Thoracic aorta (tissue), 2 donors: ENCODE measurements around the gene MRPL54. TPM values are rescaled to one million over a fixed set of nuclear protein-coding genes. Genes with fewer than 3 reads are reported as not detected.

Experiments
- ATAC-seq: fragments of 150-250 bp; one replicate; pipeline ENCODE4 v1.8.0; 2017; ENCODE audit warnings: low read depth; ENCODE audit not compliant: insufficient number of reproducible peaks, low FRiP score
- DNase-seq: peaks from one replicate; pipeline ENCODE4 v3.0.0-alpha.2; 2020; ENCODE audit warnings: low spot score
- H3K27ac ChIP-seq, 2 donors: fragments of 200-600 bp; sonication (generic); 1 replicate in 1 of 2; 2 replicates in 1 of 2; pipeline ENCODE4 v1.5.1; 2016; ENCODE audit warnings: mild to moderate bottlenecking in 2 of 2, moderate library complexity in 2 of 2
- H3K27me3 ChIP-seq: fragments of 200-600 bp; sonication (generic); replicated peaks from 2 replicates; pipeline ENCODE4 v1.6.0; 2016; ENCODE audit warnings: mild to moderate bottlenecking; ENCODE audit not compliant: insufficient read depth
- H3K36me3 ChIP-seq: fragments of 200-600 bp; sonication (generic); one replicate; pipeline ENCODE4 v1.5.1; 2016
- H3K4me1 ChIP-seq, 2 donors: fragments of 200-600 bp; sonication (generic); 1 replicate in 1 of 2; 2 replicates in 1 of 2; pipeline versions ENCODE4 v1.5.1 to v1.6.0; 2016; ENCODE audit warnings: low read depth in 2 of 2, mild to moderate bottlenecking in 1 of 2; ENCODE audit not compliant: control insufficient read depth in 1 of 2
- H3K4me3 ChIP-seq: fragments of 200-600 bp; sonication (generic); 2 replicates; pipeline ENCODE4 v1.5.1; 2016; ENCODE audit warnings: mild to moderate bottlenecking
- H3K9me3 ChIP-seq: fragments of 200-600 bp; sonication (generic); 2 replicates; pipeline ENCODE4 v1.5.1; 2016
- total RNA-seq, 2 donors: library from RNA; depleted of rRNA; stranded (reverse); fragments of >200 nt; gene quantifications; one replicate each; pipeline versions ENCODE4 v1.1.0 to v1.2.3, GENCODE V29; 2016
- TF ChIP-seq, protein P1 (sequence below): fragments of 200-600 bp; sonication (generic); IDR thresholded peaks from one replicate; pipeline ENCODE4 v1.5.1; 2019; ENCODE audit warnings: antibody characterized with exemption

MRPL54 gene
- total RNA-seq, 2 donors from 2014 or later, result 32.4 to 56.9 TPM

DNA sequence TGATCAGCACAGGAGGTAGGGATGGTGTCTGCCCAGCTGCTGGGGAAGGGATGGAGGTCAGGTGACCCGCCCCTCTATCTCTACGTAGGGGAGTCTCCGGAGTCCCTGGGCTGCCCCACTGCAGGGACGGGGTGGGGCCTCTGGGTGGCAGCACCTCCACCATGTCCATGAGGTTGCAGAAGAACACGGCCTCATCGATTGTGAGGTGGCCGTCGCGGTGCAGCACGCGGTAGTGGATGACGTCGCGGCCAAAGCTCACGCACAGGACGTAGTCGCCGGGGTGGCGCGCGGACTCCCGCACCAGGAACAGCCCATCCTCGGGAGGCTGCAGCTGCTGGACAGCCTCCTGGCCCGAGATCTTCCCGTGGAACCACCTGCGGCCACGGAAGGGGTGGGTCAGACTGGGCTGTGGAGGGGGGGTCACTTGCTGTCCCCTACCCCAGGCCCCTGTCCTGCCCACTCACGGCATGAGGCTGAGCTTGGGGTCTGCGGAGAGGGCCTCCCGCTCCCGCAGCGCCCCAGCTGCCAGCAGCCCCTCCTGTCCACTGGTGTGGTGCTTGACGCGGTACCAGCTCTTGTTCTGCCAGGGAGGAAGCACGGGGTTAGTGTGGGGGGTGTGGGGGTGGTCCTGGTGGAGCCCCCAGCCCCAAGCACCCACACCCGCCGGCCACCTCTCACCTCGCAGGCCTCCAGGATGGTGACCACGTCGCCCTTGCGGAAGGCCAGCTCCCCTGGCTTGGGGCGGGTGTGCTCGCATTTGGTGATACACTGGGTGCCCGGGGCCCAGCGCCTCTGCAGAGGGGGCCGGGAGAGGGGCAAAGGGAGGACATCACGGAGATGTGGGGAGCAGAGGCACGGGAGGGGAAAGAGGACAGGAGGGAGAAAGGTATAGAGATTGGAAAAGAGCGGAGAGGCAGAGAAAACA, 21.4 kb downstream of the MRPL54 start:
- ATAC-seq, result no peak
- Histone ChIP-seq H3K27me3 (no peaks in the 10 kb centered on the region), H3K36me3 (no peaks in the 10 kb centered on the region), H3K27ac (no peak overlapping the region), H3K4me1 (no peaks in the 10 kb centered on the region), H3K4me3 (no peak overlapping the region), H3K9me3 (peaks cover 16% of the 10 kb centered on the region)
- TF ChIP-seq, protein P1, sequence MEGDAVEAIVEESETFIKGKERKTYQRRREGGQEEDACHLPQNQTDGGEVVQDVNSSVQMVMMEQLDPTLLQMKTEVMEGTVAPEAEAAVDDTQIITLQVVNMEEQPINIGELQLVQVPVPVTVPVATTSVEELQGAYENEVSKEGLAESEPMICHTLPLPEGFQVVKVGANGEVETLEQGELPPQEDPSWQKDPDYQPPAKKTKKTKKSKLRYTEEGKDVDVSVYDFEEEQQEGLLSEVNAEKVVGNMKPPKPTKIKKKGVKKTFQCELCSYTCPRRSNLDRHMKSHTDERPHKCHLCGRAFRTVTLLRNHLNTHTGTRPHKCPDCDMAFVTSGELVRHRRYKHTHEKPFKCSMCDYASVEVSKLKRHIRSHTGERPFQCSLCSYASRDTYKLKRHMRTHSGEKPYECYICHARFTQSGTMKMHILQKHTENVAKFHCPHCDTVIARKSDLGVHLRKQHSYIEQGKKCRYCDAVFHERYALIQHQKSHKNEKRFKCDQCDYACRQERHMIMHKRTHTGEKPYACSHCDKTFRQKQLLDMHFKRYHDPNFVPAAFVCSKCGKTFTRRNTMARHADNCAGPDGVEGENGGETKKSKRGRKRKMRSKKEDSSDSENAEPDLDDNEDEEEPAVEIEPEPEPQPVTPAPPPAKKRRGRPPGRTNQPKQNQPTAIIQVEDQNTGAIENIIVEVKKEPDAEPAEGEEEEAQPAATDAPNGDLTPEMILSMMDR, result no peak
- DNase-seq, result no peak

DNA sequence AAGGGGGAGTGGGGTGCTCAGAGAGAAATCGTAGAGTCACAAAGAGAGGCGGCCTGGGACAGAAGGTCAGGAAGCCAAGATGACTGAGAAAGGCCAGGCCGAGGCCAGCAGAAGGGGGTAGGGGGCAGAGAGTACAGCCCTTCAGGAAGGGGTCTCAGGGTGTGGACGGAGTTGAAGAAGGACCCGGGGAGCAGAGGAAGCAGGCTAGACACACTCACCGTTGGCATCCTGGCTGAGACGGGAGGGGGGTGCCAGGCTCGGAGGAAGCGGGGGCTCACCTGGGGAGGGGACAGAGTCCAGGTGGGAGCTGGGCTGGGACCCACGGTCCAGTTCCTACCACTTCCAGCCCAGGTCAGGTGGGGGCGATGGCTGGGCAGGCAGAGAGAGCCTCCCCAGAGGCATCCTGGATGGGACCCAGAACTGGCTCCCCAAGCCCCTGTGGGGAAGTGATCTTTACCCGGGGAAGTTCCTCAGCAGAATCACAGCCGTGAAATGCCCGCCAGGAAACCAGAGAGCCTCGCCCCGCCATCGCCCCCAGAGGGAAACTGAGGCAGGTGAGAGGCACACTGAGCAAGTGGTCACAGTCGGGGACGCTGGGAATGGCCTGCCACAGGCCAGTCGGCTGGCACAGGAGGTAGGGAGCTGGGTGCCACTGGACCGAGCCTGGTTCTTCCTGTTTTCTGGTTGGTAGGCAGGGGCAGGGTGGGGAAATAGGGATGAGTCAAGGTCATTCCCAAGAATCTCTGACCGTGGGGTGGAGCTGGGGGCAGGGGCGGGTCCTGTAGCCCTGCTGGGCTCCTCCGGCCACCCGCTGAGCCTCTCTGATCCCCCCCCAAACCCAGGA, 22.3 kb downstream of the MRPL54 start:
- Histone ChIP-seq H3K4me3 (peak overlapping the region; percentile 50), H3K27me3 (no peaks in the 10 kb centered on the region), H3K4me1 (no peaks in the 10 kb centered on the region), H3K36me3 (no peaks in the 10 kb centered on the region), H3K27ac (no peak overlapping the region), H3K9me3 (peaks cover 16% of the 10 kb centered on the region)
- TF ChIP-seq, protein P1, result no peak
- DNase-seq (no peak), ATAC-seq (no peak)

DNA sequence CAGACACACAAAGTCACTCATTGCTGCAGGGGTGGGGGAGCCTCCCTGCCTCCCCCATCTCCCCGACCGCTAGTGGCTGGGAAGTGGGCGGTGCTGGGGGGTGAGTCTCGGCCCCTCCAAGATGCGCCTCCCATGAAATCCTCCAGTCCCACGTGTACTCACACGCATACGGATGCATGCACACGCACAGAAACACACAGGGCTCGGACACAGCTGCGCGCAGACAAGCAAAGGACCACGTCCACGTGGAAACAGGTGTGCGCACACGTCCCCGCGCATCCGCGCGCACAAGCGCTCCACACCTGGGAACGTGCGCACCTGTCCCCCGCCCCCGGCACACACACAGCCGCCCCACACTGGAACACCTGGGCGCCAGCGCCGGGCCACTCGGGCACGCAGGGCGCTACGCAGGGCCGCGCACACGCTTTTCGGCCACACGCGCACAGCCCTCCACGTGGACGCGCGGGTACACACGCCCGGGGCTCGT, 23.0 kb downstream of the MRPL54 start:
- H3K4me1 ChIP-seq, result no peaks in the 10 kb centered on the region
- no peak overlapping the region for H3K27ac ChIP-seq
- H3K36me3 ChIP-seq, result no peaks in the 10 kb centered on the region
- H3K27me3 ChIP-seq, result no peaks in the 10 kb centered on the region
- ATAC-seq (no peak), DNase-seq (no peak)
- TF ChIP-seq, protein P1, result no peak
- peaks cover 16% of the 10 kb centered on the region for H3K9me3 ChIP-seq
- peak overlapping the region; percentile 50 for H3K4me3 ChIP-seq

DNA sequence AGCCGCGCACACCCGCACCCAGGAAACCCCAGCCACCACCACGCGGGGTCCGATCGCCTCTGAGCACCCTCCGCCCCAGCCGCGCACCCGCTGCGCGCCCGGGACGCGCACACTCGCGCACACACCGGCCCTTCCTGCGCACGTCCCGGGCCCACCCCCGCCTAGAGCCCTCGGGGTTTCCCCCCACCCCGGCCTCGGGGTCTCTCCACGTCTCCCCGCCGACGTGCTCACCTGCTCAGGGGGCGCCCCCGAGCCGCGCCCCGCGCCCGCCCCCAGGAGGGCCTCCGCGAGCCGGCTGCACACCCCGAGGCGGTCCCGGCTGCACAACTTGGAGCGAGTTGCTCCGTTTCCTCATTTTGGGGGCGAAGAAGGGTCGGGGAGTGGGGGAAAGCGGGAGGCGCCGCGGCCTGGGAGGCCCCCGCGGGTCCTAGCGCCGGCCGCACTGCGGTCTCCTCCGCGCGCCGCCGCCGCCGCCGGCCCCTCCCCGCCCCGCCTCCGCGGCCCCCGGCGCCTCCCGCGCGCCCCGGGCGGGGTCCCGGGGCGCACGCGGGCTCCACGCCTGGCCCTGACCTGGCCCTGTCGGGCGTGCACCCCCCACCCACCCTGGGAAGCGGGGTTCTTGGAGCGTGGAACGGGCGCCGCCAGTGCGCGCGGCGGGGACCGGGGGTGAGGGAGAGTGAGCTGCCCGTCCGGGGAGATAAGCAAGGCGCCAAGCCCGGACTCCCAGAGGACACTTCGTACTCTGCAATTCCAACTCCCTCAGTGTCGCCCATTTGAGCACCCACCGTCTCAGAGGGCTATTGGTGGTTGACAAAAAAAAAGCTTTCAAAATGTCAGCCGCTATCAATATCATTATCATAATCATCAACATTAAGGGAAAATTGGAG, 23.7 kb downstream of the MRPL54 start, which contains the start of gene MATK:
Gene MATK, minus strand, starts transcription at position 444 of the 887 bp plus-strand sequence. CDS start 1,246 bp downstream, outside the sequence.
- H3K27ac ChIP-seq, result no peak within 1 kb of the TSS
- DNase-seq (no peak), ATAC-seq (no peak)
- H3K27me3 ChIP-seq, result no peaks in the 10 kb centered on the region
- H3K36me3 ChIP-seq, result no peaks in the 10 kb centered on the region
- no peaks in the 10 kb centered on the region for H3K4me1 ChIP-seq
- H3K9me3 ChIP-seq, result peaks cover 18% of the 10 kb centered on the region
- H3K4me3 ChIP-seq, result peak within 1 kb of the TSS; percentile 50
- TF ChIP-seq, protein P1, result no peak
